HG02852 (cell line): ENCODE data around the gene GADD45A.
"Not testable (repeated sequence)": the region's sequence is repeated elsewhere in the genome, so short reads cannot be mapped to it uniquely, and the experiment has no call there.

Experiments
- ATAC-seq: cut with Tn5 transposase; IDR thresholded peaks from one replicate; pipeline ENCODE4 v1.9.1; 2021; ENCODE audit warnings: mild to moderate bottlenecking, moderate library complexity; ENCODE audit not compliant: unreplicated experiment

The GADD45A gene

DNA sequence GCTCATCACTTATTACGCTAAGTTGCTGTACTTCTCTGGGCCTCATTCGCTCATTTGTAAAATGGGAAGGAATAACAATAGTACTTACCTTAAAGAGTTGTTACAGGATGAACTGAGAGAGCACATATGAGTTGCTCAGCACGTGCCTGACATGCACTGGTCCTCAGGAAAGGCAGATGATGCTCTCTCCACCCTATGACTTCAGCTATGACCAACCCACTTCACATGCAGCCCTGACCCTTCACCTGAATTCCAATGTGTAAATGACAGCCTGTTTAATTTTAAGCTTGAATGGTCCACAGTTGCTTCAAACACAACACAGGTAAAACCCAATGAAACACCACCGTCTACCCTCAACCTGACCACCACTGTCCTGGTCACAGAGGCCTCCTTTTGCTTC is 32.9 kb downstream of the GADD45A start:
- ATAC-seq, result no peak

DNA sequence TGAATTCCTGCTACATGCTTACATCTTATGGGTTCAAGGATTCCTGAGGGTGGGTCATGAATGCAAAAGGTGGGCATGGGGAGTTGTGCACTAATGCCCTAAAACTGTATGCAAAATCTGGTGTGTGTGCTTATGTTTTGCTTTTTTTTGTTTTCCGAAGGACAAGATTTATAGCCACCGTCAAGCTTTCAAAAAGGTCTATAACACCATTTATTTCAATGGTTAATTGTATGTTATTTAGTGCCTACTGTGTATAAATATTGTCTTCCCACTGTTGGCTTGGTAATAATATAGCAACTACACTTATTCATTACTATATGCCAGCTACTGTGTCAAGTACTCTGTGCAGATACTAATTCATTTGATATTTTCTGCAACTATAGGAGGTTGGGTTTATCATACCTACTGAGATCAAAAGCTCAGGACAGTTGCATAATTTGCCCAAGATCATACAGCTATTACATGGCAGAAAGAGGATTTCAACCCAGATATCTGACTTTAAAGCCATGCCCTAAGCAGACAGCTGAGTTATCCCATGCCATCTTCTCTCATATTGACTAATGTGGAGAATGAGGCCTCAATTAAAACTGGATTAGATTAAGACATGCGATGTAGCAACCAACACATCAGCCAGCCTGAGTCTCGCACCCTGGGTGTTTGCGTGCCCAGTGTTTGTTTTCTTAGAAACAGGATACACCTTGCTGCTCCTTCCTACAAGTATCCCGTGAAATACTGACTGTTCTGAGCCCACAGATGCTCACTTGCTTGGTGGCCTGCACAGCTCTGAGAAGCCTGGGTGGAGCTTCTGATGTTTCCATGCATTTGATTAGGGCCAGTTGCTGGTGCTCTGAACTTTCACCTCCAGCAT is 34.6 kb downstream of the GADD45A start:
- no peak for ATAC-seq

DNA sequence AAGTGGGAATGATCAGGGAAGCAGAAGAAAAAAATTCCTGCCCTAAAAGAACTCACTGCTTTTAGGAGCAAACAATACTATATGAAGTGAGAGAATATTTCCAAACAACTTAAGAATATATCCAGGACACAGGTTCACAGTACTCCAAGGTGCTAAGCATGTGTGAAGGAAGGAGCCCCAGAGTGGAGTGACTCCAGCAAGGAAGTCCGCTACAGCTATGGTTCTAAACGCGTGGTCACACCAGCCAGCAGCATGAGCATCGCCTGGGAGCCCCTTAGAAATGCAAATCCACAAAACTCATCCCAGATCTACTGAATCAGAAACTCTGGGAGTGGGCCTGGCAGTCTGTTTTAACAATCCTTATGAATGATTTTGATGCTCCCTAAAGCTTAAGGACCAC is 36.1 kb downstream of the GADD45A start:
- ATAC-seq, result no peak

DNA sequence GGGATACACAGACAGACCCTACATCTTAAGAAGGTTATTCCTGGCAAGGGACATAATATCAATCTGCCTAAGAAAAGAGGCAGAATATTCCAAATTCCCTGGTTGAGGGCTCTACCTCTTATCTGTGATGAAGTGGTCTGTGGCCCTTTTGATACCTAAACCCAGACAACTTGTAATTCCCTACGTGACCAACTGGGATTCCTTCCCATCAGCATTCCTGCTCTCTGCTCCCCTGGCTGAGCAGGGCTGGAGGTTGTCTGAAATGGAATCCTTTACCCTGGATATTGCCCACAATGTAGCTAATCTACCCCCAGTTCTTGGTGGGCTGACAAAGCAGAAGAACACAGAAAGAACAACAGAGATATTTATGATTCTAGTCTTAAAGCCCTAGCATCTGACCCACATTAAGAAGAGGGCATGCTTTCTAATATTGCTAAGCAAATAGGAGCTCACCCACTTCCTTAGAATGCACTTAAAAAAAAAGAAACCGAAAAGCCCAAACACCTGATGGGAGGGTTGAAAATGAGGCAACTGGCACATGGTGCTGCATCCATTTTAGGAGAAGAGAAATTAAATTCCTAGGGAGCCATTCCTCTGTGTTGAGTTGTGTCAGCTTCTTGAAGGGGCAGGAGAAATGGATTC is 36.8 kb downstream of the GADD45A start:
- ATAC-seq, result no peak

DNA sequence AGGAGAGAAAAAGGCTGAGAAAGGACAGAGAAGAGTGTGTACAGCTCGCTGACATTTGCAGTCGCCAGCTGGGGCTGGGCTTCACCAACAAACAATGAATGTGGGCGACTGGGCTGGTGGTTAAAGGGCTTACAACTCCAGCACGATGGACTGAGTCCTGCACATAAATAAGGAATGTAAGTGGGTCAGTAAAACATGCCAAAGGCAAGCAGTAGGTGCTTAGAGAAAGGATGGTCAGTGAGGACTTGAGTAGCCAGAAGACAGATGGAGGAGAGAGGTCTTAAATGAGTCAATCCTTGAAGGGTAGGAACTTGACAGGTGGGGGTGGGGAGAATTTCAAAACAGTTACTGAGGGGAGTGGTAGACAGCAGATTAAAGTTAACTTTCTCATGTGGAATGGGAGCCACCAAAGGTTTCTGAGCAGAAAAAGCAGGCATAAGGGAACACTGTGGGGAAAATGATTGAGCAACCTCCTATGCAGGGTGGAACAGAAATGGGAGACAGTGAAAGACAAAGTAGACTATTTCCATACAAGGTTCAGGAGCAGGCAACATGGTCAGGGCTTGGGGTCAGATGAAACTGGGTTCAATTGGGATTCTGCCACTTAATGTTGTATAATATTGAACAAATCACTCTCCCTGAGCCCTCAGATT is 37.4 kb downstream of the GADD45A start:
- ATAC-seq, result no peak

DNA sequence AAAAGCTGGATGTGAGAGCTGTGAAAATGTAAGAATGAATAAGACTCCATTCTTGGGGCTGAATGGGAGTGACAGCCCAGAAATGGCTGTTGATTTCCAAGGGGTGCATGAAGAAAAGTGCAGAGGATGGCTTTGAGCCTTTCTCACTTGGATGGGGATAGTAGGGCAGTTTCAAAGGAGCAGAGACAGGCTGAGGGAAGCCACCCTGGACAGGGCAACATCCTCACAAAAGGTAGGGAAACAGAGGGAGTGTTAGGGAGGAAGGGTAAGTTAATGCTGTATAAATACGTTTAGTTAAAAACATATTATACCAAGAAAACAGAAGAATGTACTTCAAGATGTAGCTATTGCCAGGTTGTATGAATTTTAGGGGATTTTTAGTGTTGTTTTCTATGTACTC is 38.1 kb downstream of the GADD45A start:
- no peak for ATAC-seq

DNA sequence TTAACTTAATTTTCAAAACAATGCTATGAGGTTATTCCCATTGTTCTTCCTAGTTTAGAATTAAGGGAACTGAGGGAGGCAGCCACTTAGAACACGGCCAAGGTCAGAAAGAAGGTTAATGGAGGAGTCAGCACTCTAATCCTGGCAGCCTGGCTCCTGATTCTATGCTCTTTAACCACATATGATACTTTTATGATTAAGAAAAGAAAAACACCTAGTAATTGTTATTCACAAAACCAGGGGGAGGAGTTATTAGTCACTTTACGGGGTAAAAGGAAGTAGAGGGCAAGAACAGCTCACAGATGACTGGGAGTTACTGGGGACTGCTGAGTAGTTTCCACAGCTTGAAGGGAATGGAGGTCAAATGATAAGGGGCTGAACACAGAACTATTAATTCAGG is 38.6 kb downstream of the GADD45A start:
- peak; percentile 79 for ATAC-seq

DNA sequence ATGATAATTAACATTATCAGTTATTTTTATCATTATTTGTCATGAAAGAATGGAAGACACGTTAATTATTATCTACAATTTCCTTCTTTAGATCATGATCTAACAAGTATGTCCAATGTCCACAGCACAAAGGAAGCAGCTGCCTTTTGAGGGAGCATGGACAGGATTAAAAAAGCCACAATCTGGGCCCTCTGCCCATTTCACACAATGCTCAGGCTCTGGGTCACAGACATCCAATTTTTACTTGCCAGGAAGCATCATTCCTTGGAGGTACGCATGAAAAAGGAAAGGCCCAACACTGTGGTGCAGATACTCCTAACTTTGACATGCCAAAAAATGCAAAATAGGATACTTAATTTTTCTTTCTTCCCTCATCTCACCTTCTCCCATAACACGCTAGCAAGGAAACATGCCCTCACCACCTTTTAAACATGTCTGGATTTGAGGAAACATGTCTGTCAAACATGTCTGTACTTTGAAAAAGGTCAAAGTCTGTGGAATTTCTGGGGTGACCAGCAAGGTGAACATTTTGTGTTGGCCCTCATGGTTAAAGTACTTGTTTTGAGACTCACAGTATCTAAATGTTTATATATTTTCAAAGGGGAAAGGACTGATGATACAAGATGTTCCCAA is 40.0 kb downstream of the GADD45A start:
- no peak for ATAC-seq

DNA sequence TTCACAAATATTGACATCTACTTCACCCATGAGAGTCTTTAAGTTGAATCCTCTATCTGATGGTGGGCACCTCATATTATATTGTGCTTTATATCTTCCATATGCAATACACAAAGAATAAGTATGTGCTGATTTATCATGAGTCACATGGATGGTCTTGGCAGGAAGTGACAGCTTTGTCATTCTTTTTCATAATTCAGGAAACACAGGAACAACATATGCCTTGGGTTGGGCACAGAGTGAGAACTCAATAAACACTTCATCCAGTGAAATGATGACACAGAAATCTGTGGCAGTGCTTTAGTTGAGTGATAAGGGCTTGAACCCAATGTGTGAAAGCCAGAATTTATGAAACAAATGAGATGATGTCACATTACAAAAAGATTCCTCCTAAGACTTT is 41.2 kb downstream of the GADD45A start:
- no peak for ATAC-seq

DNA sequence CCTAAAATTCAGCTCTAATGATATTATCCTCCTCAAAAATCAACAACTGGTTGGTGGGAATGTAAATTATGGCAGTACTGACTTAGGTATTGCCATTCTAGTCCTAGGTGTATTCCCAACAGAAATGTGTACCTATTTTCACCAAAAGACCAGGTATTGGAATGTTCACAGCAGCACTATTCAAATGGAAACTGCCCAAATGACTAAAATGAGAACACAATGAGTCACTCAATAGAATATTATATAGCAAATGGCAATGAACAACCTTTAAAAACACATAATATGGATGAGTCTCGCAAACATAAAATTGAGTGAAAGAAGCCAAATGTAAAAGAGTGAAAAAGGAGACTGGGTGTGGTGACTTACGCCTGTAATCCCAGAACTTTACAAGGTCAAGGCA is 44.9 kb downstream of the GADD45A start:
- ATAC-seq, result peak; percentile 33

DNA sequence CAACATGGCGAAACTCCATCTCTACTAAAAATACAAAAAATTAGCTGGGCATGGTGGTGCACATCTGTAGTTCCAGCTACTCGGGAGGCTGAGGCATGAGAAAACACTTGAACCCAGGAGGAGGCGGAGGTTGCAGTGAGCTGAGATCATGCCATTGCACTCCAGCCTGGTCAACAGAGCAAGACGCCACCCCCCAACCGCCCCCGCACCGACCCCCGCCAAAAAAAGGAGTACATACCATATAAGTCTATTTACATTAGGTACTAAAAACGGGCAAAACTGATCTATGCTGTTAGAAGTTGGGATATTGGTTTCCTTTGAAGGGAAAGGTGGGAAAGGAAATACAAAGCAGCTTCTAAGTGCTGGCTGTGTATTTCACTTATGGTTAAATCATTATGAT is 45.3 kb downstream of the GADD45A start:
- not testable (repeated sequence) for ATAC-seq

DNA sequence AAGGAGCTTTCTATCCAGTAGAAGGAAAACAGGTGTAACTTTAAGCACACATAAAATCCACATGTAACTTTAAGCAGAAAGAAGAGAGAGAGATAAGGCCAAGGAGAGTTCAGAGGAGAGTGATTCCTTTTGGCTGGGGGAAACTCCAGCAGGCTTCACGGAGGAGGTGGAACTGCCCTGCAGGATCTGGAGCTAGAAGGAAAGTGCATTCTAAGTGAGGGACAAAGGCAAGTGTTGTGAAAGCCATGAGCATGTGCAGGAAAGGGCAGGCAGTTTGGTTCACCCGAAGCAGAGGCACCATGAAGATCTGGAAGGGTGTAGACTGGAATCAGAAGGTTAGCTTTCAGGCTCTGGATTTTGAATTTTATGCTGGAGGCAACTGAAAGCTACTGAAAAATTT is 46.3 kb downstream of the GADD45A start:
- no peak for ATAC-seq

DNA sequence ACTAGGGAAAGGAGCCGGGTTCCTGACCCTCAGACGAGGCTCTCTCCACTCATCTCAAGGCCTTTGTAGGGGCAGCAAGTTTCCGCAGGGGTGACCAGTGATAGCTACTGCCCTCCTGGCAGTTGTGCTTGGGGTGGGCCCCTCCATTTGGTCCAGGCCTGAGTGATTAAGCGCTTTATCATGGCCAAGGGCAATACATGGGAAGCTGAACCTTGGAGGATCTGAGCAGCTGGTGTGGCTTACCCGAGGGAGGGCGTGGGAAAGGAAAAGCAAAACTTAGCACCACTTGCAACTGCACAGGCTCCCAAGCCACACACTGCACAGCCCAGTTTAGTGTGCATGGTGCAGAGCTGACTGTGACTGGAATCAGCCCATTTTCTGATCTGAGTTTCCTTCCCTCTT is 47.8 kb downstream of the GADD45A start:
- peak; percentile 40 for ATAC-seq

DNA sequence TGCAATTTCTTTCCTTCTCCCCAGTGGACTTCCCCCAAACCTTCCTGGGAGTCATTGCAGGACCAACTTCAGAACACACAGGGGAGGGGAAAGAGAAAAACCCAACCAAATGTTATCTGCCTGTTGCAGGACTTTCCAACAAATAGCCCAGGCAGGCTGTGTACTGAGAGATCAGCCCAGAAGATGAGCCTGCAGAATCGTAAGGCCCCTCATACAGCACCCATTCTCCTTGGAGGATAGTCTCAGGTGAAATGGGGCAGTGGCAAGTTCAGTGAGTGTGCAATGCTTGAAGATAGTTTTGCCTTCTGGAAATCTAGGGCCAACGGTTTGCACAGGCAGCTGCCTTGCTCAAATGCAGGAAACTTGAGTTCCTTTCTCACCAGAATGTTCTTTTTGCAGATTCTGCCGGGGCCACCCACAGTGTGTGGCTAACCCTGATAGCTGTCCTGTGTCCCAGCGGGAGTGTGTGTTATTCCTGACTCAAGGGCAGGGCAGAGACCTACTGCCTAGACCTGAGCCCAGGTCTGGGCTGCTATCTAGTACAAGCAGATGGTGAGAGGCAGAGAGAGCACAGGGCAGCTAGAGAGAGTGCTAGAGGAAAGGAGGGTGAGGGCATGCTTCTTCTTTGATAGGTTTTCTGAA is 48.8 kb downstream of the GADD45A start:
- no peak for ATAC-seq

DNA sequence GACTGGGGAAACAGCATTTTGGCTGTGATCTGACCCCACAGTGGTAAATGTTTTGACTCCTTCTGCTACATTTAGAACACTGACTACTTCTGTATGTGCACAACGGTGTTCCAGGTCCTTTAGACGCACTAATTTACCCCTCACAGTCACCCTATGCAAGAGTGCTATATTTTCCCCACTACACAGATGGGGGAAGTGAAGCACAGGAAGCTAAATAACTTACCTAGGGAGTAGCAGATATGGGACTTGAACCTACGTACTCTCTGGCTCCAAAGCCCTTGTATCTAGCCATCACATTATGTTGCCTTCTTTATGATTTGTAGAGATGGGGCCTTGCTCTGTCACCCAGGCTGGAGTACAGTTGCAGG is 49.3 kb downstream of the GADD45A start:
- no peak for ATAC-seq

DNA sequence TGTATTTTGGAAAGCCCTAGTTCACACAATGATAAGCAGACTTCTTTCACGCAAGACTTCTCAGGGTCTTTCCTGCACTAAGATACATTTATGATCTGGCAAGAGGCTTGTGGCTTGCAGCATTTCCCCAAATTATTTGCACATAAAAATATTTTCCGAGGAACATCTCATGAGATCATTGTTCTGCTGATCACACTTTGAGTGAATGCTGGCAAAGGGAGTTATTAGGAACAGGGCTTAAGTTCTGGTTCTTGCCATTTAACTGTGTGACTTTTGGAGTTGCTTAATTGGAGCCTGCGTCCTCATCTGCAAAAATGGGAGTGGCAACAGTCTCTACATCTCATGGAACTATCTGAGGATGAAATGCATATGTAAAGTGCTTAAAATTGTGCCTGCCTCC is 50.2 kb downstream of the GADD45A start:
- ATAC-seq, result no peak

DNA sequence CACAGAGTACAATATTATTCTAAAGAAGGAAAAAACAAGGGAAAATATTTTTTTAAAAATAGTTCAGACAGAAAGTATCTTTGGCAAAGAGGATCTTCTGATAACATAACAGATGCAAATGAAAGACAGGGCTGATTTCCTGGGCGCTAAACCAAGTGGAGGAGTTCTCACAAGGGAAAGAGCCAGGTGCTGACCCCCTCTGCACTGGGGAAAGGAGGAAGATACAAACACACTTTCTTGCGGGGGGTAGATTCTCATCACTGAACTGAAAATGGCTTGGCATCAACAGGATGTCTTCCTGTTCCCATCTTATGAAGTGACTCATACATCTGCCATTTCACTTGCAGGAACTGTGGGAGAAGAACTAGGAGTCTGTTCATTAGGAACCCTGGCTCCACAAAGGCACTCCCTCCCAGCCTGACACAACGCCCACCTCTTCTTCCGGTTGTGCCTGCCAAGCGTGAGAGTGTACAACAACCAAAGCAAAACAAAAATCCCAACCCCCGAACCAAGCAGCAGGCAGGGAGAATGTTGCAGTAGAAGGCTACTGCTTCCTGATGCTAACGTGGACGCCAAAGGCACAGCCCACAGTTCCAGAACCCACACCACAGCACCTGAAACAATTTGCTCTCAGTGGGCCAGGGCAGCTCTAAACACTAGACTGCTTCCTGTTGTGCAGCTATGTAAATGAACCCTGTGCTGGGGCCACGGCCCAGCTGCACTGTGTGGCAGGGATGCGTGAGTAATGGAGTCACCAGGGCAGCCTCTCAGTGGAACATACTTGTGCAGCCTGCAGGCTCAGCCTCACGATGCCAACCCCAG is 51.0 kb downstream of the GADD45A start:
- ATAC-seq, result peak; percentile 89

DNA sequence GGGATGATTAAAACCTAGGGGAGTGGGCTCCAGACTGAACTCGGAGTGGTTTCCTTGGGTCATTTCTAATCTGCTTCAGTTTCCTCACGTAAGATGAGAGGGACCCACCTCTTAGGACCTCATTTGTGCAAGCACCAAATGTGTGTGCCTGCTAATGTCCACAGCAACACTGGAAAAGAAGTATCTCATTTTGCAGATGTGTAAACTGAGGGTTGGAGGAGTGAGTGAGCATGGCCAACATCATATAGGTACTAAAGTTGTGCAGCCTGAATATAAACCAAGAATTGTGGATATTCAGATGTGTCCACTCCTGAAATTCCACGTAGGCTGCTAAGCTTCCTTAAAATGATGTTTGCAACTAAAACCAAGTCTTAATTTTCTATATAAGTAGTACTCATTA is 51.7 kb downstream of the GADD45A start:
- ATAC-seq, result no peak

DNA sequence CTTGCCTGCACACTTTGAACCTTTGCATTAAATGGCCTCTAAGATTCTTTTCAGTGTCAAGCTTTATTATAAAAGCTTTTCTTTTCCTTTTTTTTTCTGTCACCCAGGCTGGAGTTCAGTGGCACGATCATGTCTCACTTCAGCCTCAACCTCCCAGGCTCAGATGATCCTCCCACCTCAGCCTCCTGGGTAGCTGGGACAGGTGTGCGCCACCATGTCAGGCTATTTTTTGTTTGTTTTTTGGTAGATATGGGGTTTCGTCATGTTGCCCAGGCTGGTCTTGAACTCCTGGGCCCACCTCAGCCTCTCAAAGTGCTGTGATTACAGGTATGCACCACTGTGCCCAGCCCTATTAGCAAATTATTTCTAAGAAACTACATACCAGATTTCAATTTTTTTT is 52.9 kb downstream of the GADD45A start:
- no peak for ATAC-seq
